GM23338 (cell line): ENCODE data around the gene VEPH1. TPM values are rescaled to one million over a fixed set of nuclear protein-coding genes. Genes with fewer than 3 reads are reported as not detected.

Experiments
- ATAC-seq: fragments of 200-7000 bp; cut with Tn5 transposase; 3 replicates; pipeline ENCODE4 v1.9.1; 2020
- DNase-seq: peaks from one replicate; pipeline ENCODE4 v3.0.0-alpha.2; 2015; ENCODE audit warnings: low spot score
- H2AFZ ChIP-seq: fragments of 200-600 bp; sonication (generic); 2 replicates; pipeline ENCODE4 v1.8.0; 2016; ENCODE audit warnings: antibody characterized with exemption, mild to moderate bottlenecking, moderate library complexity
- H3F3A ChIP-seq: fragments of 200-600 bp; sonication (generic); replicated peaks from 2 replicates; pipeline ENCODE4 v1.8.0; 2017; ENCODE audit warnings: antibody characterized with exemption, mixed run types, low read depth
- H3K27ac ChIP-seq: fragments of 200-600 bp; sonication (generic); 2 replicates; pipeline ENCODE4 v1.6.1; 2016; ENCODE audit warnings: low read depth
- H3K27me3 ChIP-seq: fragments of 200-600 bp; sonication (generic); 2 replicates; pipeline ENCODE4 v1.8.0; 2016; ENCODE audit warnings: mild to moderate bottlenecking, mixed run types, moderate library complexity; ENCODE audit not compliant: insufficient read depth
- H3K36me3 ChIP-seq: fragments of 200-600 bp; sonication (generic); 2 replicates; pipeline ENCODE4 v1.8.0; 2016; ENCODE audit warnings: mild to moderate bottlenecking; ENCODE audit not compliant: insufficient read depth
- H3K4me1 ChIP-seq: fragments of 200-600 bp; sonication (generic); 2 replicates; pipeline ENCODE4 v1.8.0; 2016; ENCODE audit warnings: mild to moderate bottlenecking, moderate library complexity; ENCODE audit not compliant: insufficient read depth
- H3K4me2 ChIP-seq: fragments of 200-600 bp; sonication (generic); 2 replicates; pipeline ENCODE4 v1.7.1; 2017; ENCODE audit warnings: mixed run types
- H3K4me3 ChIP-seq: fragments of 200-600 bp; sonication (generic); 2 replicates; pipeline ENCODE4 v1.6.1; 2016; ENCODE audit warnings: mixed run types
- H3K79me2 ChIP-seq: fragments of 200-600 bp; sonication (generic); replicated peaks from 2 replicates; pipeline ENCODE4 v1.8.0; 2017; ENCODE audit warnings: mild to moderate bottlenecking; ENCODE audit not compliant: insufficient read depth
- H3K9me2 ChIP-seq: fragments of 200-600 bp; sonication (generic); 2 replicates; pipeline ENCODE4 v1.8.0; 2017; ENCODE audit not compliant: insufficient read depth
- H4K20me1 ChIP-seq: fragments of 200-600 bp; sonication (generic); replicated peaks from 2 replicates; pipeline ENCODE4 v1.8.0; 2017; ENCODE audit warnings: mild to moderate bottlenecking; ENCODE audit not compliant: insufficient read depth
- H3K27ac Mint-ChIP-seq: 2 replicates; pipeline ENCODE4 v1.8.0; 2020; ENCODE audit warnings: inconsistent platforms, mild to moderate bottlenecking, moderate library complexity, mixed read lengths
- H3K27me3 Mint-ChIP-seq: 3 replicates; pipeline ENCODE4 v1.8.0; 2022; ENCODE audit warnings: low read depth, mild to moderate bottlenecking, moderate library complexity, mixed read lengths, inconsistent platforms; ENCODE audit not compliant: insufficient read depth, poor library complexity
- H3K36me3 Mint-ChIP-seq: 3 replicates; pipeline ENCODE4 v1.8.0; 2021; ENCODE audit warnings: low read depth, mild to moderate bottlenecking, inconsistent platforms, moderate library complexity, mixed read lengths
- H3K4me1 Mint-ChIP-seq: 3 replicates; pipeline ENCODE4 v1.8.0; 2020; ENCODE audit warnings: mild to moderate bottlenecking, inconsistent platforms, mixed read lengths
- H3K4me3 Mint-ChIP-seq: 3 replicates; pipeline ENCODE4 v1.8.0; 2021; ENCODE audit warnings: moderate library complexity, mild to moderate bottlenecking, inconsistent platforms, mixed read lengths
- H3K9me3 Mint-ChIP-seq: 3 replicates; pipeline ENCODE4 v1.8.0; 2020; ENCODE audit warnings: moderate library complexity, mild to moderate bottlenecking, inconsistent platforms, mixed read lengths
- CREB1 ChIP-seq: fragments of 250-450 bp; sonication (Bioruptor Pico); IDR thresholded peaks from 2 replicates; pipeline ENCODE4 v1.5.0; 2020; ENCODE audit warnings: low read depth, mild to moderate bottlenecking, moderate library complexity
- EZH2 ChIP-seq: fragments of 200-600 bp; sonication (generic); IDR thresholded peaks from one replicate; pipeline ENCODE4 v1.8.0; 2017; ENCODE audit warnings: antibody characterized with exemption, mild to moderate bottlenecking, low read depth; ENCODE audit not compliant: unreplicated experiment
- EZH2phosphoT487 ChIP-seq: fragments of 200-600 bp; sonication (generic); IDR thresholded peaks from one replicate; pipeline ENCODE4 v1.8.1; 2018; ENCODE audit warnings: antibody characterized with exemption; ENCODE audit not compliant: unreplicated experiment
- JUNB ChIP-seq: IDR thresholded peaks from one replicate; pipeline ENCODE4 v1.6.1; 2016; ENCODE audit warnings: antibody characterized with exemption; ENCODE audit not compliant: unreplicated experiment
- NANOG ChIP-seq: IDR thresholded peaks from 2 replicates; pipeline ENCODE4 v1.6.1; 2016; ENCODE audit warnings: antibody characterized with exemption, borderline replicate concordance
- POLR2AphosphoS5 ChIP-seq: IDR thresholded peaks from 2 replicates; pipeline ENCODE4 v1.6.1; 2016; ENCODE audit warnings: antibody characterized with exemption, low read depth
- STAT1 ChIP-seq: IDR thresholded peaks from one replicate; pipeline ENCODE4 v1.6.1; 2016; ENCODE audit warnings: antibody characterized with exemption; ENCODE audit not compliant: unreplicated experiment
- ZNF114 ChIP-seq: fragments of 250-450 bp; sonication (Bioruptor Pico); IDR thresholded peaks from 2 replicates; pipeline ENCODE4 v1.5.0; 2020; ENCODE audit warnings: mild to moderate bottlenecking, moderate library complexity
- ZNF331 ChIP-seq: fragments of 250-450 bp; sonication (Bioruptor Pico); IDR thresholded peaks from 2 replicates; pipeline ENCODE4 v1.5.0; 2020; ENCODE audit warnings: low read depth, mild to moderate bottlenecking, moderate library complexity
- polyA plus RNA-seq: library from polyadenylated mRNA; unstranded; fragments of >200 nt; fragmentation: Nextera tagmentation; extraction: Ambion mirVana; gene quantifications from 2 replicates; pipeline ENCODE4 v1.2.1, GENCODE V29; 2016
- total RNA-seq: library from RNA; depleted of rRNA; stranded (reverse); fragments of >200 nt; shearing (Covaris generic); gene quantifications from 2 replicates; pipeline ENCODE4 v1.2.3, GENCODE V29; 2014
- TF ChIP-seq, protein P1 (sequence below): IDR thresholded peaks from one replicate; pipeline ENCODE4 v1.6.1; 2018; ENCODE audit warnings: antibody characterized with exemption; ENCODE audit not compliant: unreplicated experiment
- TF ChIP-seq, protein P2 (sequence below): fragments of 250-450 bp; sonication (Bioruptor Pico); IDR thresholded peaks from 2 replicates; pipeline ENCODE4 v1.5.0; 2020; ENCODE audit warnings: mild to moderate bottlenecking, moderate library complexity
- TF ChIP-seq, protein P3 (sequence below), 2 experiments: fragments of 200-600 bp in 1 of 2; sonication (generic) in 1 of 2; conservative IDR thresholded peaks; 2 replicates each; pipeline versions ENCODE4 v1.5.1 to v1.6.1; 2016 to 2017; ENCODE audit warnings: antibody characterized with exemption in 2 of 2, low read depth in 2 of 2, mild to moderate bottlenecking in 2 of 2, moderate library complexity in 1 of 2
- TF ChIP-seq, protein P4 (sequence below): IDR thresholded peaks from 2 replicates; pipeline ENCODE4 v1.6.1; 2016; ENCODE audit warnings: antibody characterized with exemption

The VEPH1 gene
- total and polyA plus RNA-seq, 2 experiments from 2014 or later: 15.4 to 33.8 TPM

DNA sequence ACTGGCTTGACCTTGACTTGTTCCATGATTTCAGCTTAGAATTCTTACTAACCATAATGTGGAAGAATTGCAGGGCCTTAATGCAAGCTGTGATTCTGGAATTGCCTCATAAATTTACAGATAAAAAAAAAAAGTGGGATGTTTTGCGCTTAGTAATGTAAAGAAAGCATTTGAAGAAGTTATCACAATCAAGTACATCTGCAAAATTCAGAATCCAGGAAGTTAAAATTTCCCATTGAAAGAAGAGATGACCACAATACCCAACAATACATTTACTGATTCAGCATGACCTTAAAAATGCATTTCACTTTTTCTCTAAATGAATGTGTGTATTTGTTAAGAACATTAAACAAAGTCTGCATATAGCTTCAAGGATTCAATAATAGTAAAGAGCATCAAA lies 278.2 kb downstream of the VEPH1 start:
- Mint-ChIP-seq H3K9me3 (no peaks in the 10 kb centered on the region), H3K4me1 (no peaks in the 10 kb centered on the region), H3K27me3 (peaks cover 2% of the 10 kb centered on the region), H3K4me3 (no peak overlapping the region), H3K27ac (no peak overlapping the region), H3K36me3 (no peaks in the 10 kb centered on the region)
- Histone ChIP-seq H2AFZ (no peak overlapping the region), H3K27ac (no peak overlapping the region), H3K79me2 (no peaks in the 10 kb centered on the region), H3K4me1 (no peaks in the 10 kb centered on the region), H3K4me2 (no peak overlapping the region), H3K36me3 (no peaks in the 10 kb centered on the region), H3K27me3 (no peaks in the 10 kb centered on the region), H3K9me2 (no peaks in the 10 kb centered on the region), H3K4me3 (no peak overlapping the region), H3F3A (no peaks in the 10 kb centered on the region), H4K20me1 (no peaks in the 10 kb centered on the region)
- TF ChIP-seq EZH2phosphoT487: no peak
- TF ChIP-seq JUNB: no peak
- TF ChIP-seq, protein P1, sequence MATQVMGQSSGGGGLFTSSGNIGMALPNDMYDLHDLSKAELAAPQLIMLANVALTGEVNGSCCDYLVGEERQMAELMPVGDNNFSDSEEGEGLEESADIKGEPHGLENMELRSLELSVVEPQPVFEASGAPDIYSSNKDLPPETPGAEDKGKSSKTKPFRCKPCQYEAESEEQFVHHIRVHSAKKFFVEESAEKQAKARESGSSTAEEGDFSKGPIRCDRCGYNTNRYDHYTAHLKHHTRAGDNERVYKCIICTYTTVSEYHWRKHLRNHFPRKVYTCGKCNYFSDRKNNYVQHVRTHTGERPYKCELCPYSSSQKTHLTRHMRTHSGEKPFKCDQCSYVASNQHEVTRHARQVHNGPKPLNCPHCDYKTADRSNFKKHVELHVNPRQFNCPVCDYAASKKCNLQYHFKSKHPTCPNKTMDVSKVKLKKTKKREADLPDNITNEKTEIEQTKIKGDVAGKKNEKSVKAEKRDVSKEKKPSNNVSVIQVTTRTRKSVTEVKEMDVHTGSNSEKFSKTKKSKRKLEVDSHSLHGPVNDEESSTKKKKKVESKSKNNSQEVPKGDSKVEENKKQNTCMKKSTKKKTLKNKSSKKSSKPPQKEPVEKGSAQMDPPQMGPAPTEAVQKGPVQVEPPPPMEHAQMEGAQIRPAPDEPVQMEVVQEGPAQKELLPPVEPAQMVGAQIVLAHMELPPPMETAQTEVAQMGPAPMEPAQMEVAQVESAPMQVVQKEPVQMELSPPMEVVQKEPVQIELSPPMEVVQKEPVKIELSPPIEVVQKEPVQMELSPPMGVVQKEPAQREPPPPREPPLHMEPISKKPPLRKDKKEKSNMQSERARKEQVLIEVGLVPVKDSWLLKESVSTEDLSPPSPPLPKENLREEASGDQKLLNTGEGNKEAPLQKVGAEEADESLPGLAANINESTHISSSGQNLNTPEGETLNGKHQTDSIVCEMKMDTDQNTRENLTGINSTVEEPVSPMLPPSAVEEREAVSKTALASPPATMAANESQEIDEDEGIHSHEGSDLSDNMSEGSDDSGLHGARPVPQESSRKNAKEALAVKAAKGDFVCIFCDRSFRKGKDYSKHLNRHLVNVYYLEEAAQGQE: no peak
- no peak for TF ChIP-seq ZNF114 (CRISPR knock-in tag)
- TF ChIP-seq STAT1: no peak
- no peak for TF ChIP-seq EZH2
- TF ChIP-seq, protein P2, sequence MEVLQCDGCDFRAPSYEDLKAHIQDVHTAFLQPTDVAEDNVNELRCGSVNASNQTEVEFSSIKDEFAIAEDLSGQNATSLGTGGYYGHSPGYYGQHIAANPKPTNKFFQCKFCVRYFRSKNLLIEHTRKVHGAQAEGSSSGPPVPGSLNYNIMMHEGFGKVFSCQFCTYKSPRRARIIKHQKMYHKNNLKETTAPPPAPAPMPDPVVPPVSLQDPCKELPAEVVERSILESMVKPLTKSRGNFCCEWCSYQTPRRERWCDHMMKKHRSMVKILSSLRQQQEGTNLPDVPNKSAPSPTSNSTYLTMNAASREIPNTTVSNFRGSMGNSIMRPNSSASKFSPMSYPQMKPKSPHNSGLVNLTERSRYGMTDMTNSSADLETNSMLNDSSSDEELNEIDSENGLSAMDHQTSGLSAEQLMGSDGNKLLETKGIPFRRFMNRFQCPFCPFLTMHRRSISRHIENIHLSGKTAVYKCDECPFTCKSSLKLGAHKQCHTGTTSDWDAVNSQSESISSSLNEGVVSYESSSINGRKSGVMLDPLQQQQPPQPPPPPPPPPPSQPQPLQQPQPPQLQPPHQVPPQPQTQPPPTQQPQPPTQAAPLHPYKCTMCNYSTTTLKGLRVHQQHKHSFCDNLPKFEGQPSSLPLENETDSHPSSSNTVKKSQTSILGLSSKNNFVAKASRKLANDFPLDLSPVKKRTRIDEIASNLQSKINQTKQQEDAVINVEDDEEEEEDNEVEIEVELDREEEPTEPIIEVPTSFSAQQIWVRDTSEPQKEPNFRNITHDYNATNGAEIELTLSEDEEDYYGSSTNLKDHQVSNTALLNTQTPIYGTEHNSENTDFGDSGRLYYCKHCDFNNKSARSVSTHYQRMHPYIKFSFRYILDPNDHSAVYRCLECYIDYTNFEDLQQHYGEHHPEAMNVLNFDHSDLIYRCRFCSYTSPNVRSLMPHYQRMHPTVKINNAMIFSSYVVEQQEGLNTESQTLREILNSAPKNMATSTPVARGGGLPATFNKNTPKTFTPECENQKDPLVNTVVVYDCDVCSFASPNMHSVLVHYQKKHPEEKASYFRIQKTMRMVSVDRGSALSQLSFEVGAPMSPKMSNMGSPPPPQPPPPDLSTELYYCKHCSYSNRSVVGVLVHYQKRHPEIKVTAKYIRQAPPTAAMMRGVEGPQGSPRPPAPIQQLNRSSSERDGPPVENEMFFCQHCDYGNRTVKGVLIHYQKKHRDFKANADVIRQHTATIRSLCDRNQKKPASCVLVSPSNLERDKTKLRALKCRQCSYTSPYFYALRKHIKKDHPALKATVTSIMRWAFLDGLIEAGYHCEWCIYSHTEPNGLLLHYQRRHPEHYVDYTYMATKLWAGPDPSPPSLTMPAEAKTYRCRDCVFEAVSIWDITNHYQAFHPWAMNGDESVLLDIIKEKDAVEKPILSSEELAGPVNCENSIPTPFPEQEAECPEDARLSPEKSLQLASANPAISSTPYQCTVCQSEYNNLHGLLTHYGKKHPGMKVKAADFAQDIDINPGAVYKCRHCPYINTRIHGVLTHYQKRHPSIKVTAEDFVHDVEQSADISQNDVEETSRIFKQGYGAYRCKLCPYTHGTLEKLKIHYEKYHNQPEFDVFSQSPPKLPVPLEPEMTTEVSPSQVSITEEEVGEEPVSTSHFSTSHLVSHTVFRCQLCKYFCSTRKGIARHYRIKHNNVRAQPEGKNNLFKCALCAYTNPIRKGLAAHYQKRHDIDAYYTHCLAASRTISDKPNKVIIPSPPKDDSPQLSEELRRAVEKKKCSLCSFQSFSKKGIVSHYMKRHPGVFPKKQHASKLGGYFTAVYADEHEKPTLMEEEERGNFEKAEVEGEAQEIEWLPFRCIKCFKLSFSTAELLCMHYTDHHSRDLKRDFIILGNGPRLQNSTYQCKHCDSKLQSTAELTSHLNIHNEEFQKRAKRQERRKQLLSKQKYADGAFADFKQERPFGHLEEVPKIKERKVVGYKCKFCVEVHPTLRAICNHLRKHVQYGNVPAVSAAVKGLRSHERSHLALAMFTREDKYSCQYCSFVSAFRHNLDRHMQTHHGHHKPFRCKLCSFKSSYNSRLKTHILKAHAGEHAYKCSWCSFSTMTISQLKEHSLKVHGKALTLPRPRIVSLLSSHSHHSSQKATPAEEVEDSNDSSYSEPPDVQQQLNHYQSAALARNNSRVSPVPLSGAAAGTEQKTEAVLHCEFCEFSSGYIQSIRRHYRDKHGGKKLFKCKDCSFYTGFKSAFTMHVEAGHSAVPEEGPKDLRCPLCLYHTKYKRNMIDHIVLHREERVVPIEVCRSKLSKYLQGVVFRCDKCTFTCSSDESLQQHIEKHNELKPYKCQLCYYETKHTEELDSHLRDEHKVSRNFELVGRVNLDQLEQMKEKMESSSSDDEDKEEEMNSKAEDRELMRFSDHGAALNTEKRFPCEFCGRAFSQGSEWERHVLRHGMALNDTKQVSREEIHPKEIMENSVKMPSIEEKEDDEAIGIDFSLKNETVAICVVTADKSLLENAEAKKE: no peak
- TF ChIP-seq, protein P3, sequence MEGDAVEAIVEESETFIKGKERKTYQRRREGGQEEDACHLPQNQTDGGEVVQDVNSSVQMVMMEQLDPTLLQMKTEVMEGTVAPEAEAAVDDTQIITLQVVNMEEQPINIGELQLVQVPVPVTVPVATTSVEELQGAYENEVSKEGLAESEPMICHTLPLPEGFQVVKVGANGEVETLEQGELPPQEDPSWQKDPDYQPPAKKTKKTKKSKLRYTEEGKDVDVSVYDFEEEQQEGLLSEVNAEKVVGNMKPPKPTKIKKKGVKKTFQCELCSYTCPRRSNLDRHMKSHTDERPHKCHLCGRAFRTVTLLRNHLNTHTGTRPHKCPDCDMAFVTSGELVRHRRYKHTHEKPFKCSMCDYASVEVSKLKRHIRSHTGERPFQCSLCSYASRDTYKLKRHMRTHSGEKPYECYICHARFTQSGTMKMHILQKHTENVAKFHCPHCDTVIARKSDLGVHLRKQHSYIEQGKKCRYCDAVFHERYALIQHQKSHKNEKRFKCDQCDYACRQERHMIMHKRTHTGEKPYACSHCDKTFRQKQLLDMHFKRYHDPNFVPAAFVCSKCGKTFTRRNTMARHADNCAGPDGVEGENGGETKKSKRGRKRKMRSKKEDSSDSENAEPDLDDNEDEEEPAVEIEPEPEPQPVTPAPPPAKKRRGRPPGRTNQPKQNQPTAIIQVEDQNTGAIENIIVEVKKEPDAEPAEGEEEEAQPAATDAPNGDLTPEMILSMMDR (conservative IDR thresholded peaks at IDR 0.05; ENCODE audit: low read depth in 2 of 2): no peak
- TF ChIP-seq, protein P4, sequence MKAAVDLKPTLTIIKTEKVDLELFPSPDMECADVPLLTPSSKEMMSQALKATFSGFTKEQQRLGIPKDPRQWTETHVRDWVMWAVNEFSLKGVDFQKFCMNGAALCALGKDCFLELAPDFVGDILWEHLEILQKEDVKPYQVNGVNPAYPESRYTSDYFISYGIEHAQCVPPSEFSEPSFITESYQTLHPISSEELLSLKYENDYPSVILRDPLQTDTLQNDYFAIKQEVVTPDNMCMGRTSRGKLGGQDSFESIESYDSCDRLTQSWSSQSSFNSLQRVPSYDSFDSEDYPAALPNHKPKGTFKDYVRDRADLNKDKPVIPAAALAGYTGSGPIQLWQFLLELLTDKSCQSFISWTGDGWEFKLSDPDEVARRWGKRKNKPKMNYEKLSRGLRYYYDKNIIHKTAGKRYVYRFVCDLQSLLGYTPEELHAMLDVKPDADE: no peak
- no peak for TF ChIP-seq POLR2AphosphoS5
- no peak for TF ChIP-seq CREB1
- no peak for TF ChIP-seq ZNF331
- TF ChIP-seq NANOG: no peak
- ATAC-seq: no peak
- DNase-seq: no peak
